NCI-H226 (cell line): ENCODE measurements around the gene CCDC183.
"Not testable (repeated sequence)": the region's sequence is repeated elsewhere in the genome, so short reads cannot be mapped to it uniquely, and the experiment has no call there.

Experiments
- DNase-seq: peaks from one replicate; pipeline ENCODE4 v3.0.0-alpha.2; 2015

Gene CCDC183

GRCh38 chr9:136796238-136796774 lies at the start of gene CCDC183:
CCDC183 (plus strand) TSS chr9:136796338; CDS start chr9:136796398, 60 bp downstream.
- no peak for DNase-seq

DNA sequence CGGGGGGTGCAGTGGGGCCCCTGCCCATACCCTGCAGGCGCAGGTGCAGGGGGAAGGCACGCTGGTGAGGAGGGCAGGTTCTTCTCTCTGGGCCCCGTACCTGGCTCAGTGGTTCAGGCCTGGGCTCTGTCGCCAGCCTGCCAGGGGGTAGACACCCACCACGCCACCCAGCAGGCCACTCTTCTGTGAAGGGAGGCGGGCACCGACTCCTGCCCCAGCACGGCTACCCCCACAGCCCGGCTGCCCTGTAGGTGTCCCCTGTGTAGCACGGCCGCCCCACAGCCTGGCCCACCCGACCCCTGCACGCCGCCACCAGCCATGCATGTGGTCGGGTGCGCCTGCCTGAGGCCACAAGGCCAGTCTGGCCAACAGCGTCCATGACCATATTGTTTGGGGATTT lies 49.5 kb upstream of the CCDC183 start:
- no peak for DNase-seq

DNA sequence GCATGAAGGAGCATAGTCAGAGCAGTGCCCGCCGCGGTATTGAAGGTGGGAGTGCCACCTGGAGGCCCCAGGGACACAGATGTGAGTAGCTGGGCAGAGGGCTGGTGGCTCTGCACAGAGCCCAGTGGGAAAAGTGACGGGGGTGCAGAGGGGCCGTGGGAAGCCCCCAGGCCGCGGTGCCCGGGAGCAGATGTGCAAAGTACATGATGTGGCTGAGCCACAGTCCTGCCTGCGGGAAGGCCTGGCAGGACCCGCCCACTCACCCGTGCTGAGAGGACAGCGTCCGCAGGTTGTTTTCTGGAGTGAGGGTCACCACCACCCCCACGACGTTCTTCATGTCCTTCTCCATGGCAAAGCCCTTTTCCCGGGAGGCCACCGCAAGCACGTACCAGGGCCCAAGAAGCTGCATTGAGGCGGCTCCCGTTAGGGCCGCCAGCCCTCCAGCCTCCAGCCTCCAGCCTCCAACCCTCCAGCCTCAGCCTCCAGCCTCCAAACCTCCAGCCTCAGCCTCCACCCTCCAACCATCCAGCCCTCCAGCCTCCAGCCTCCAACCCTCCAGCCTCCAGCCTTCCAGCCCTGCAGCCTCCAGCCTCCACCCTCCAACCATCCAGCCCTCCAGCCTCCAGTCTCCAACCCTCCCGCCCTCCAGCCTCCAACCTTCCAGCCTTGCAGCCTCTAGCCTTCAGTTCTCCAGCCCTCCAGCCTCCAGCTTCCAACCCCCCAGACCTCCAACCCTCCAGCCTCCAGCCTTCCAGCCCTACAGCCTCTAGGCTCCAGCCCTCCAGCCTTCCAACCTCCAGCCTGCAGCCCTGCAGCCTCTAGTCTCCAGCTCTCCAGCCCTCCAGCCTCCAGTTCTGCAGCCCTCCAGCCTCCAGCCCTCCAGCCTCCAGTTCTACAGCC lies 48.7 kb upstream of the CCDC183 start:
- no peak for DNase-seq

DNA sequence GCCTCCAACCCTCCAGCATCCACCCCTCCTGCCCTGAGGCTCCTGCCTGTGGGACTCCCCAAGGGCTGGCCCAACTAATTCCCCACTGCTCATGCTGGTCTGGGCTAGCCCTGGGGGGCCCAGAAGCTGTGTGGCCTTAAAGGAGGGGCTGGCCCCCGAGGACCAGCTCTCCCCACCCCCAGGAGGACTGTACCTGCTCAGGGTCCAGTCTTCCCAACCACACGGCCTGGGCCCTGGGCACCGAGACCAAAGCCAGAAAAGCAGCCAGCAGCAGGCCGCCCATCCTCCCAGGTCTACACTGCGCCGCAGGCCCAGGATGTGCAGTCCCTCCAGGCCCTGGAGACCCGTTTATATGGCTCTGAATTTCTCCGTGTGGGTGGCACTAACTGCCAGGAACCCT lies 47.9 kb upstream of the CCDC183 start, which contains the start of gene LCN6:
Gene LCN6, minus strand, starts transcription at position 325 of the 400 bp plus-strand sequence. Its CDS starts 42 bp downstream, at position 283.
- DNase-seq, result no peak

GRCh38 chr9:136748666-136749611 lies 47.2 kb upstream of the CCDC183 start:
- DNase-seq, result no peak

DNA sequence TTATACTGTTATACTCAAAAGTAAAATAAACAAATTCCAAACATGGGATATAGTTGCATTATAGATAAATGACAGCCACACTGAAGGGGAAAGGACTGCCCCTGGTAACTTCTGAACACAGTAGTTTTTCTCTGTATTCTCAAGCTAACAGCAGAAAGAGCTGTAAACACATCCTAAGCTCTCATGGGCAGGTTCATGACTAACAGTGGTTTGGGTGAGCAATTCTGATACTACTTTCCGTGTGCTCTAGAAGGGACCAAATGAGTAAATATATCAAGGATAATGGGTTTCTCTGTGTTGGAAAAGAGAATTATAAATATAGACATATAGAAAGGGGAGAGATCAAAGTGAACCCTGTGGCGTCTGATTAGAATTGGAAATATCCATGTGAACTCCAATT lies 45.6 kb upstream of the CCDC183 start:
- no peak for DNase-seq

DNA sequence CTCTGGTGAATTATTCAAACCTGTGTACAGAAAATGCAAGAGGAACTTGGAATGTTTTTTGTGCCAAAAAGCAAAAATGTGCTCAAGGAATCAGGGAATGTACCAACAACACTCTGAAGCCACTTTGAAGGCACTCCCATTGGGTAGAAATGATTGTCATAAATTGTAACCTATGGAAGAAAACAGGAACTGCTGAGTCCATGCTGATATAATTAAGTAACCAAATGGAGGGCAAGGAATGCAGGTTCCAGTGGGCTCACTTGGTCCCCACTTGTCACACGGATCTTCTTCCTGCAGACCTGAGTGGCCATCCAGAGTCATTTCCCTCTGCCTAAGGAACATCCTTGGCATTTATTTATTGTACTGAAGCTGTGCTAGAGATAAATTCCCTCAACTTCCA lies 44.9 kb upstream of the CCDC183 start:
- no peak for DNase-seq

DNA sequence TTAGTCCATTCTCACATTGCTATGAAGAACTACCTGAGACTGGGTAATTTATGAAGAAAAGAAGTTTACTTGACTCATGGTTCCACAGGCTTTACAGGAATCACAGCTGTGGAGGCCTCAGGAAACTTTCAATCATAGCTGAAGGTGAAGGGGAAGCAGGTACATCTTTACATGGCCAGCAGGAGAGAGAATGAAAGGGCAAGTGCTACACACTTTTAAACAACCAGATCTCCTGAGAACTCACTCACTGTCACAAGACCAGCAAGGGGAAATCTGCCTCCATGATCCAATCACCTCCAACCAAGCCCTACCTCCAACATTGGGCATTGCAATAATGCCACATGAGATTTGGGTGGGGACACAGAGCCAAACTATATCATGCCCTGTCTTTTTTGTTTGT lies 44.3 kb upstream of the CCDC183 start:
- no peak for DNase-seq

- no peak for DNase-seq
These were observed 42.6 kb upstream of the CCDC183 start for GRCh38 chr9:136753371-136754058.

GRCh38 chr9:136754059-136754572 lies 42.0 kb upstream of the CCDC183 start:
- no peak for DNase-seq

GRCh38 chr9:136754626-136755301 lies 41.4 kb upstream of the CCDC183 start:
- DNase-seq, result no peak

GRCh38 chr9:136755302-136756133 lies 40.6 kb upstream of the CCDC183 start:
- DNase-seq, result not testable (repeated sequence)

- DNase-seq, result no peak
These were observed 40.1 kb upstream of the CCDC183 start for GRCh38 chr9:136756134-136756438.

DNA sequence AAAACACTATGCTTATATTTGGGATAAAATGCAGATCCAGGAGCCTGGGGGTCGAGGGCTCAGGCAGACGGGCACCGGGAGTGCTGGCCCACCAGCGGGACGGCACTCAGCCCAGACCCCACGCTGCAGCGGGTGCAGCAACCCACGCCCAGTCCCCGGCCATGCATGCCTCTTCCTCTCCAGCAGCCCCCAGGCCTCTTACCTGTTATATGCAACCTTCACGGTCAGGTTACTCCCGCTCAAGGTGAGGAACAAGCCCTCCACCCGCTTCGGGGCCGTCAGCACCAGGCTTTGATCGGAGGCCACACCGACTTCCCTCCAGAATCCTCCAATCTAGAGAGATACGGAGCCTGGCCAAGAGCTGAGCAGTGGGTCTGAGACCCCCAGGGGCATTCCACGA lies 39.3 kb upstream of the CCDC183 start:
- DNase-seq, result no peak

DNA sequence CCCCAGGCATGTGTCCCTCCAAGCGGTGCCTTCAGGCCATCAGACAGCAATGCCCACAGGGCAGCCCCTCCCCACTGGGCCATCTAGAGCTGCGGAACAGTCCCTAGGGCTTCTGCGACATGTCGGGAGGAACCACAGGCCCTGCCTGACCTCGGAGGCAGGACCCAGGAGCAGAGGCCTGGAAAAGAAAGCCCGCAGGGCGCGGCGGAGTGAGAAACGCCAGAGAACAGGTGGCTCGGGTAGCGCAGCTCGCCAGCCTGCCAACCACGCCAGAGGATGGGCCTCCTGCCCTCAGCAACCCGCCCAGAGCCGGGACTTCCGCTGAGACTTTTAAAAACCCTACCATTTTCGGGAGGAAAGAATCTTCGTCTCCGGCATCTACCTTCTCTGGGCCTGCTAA lies 38.8 kb upstream of the CCDC183 start:
- DNase-seq, result no peak

- DNase-seq, result no peak
These were observed 38.4 kb upstream of the CCDC183 start for GRCh38 chr9:136757751-136758140.

GRCh38 chr9:136759001-136759400 lies 37.1 kb upstream of the CCDC183 start:
- no peak for DNase-seq

GRCh38 chr9:136759436-136760325 lies 36.5 kb upstream of the CCDC183 start:
- DNase-seq, result no peak

DNA sequence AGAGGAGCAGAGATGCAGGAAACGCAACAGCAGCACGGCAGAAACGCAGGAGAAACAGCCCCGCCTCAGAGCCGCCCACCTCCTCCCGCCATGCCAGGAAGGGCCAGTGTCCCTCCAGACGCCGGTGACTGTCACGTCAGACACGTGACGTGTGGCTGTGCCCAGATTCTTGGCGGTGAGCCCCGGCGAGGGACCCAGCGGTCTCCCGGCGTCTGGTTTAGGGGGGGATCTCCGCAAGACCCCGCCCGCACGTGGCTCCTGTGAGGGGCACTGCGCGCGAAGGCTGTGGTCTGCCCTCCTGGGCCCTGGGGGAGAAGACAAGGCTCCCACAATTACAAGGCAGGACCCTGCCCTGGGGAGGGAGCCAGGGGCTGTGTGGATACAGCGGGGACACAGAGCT lies 35.7 kb upstream of the CCDC183 start:
- no peak for DNase-seq
